HCT116 (cell line): ENCODE measurements around the gene ANKRD36C.
"Not testable (repeated sequence)": the region's sequence is repeated elsewhere in the genome, so short reads cannot be mapped to it uniquely, and the experiment has no call there.

Source experiments
- POLR2A ChIP-seq: IDR thresholded peaks from 2 replicates; pipeline ENCODE4 v1.7.0; 2011; ENCODE audit warnings: borderline replicate concordance; ENCODE audit not compliant: insufficient read depth, insufficient read length; ENCODE audit errors: extremely low read depth
- POLR2AphosphoS5 ChIP-seq: IDR thresholded peaks from 2 replicates; pipeline ENCODE4 v1.6.1; 2011; ENCODE audit warnings: mild to moderate bottlenecking, low read depth, low read length, moderate library complexity
- YY1 ChIP-seq: IDR thresholded peaks from 2 replicates; pipeline ENCODE4 v1.6.1; 2011; ENCODE audit warnings: low read length, low read depth, moderate library complexity, mild to moderate bottlenecking; ENCODE audit not compliant: insufficient replicate concordance; ENCODE audit errors: extremely low read depth
- ZNF274 ChIP-seq: fragments of 200-500 bp; sonication (Bioruptor generic); IDR thresholded peaks from 2 replicates; pipeline ENCODE4 v1.6.1; 2014; ENCODE audit warnings: mild to moderate bottlenecking, low read depth, low read length, inconsistent platforms
- TF ChIP-seq, protein P1 (sequence below), 3 experiments: fragments of 200-600 bp in 1 of 3; sonication (generic) in 1 of 3; IDR thresholded peaks in 2 of 3; conservative IDR thresholded peaks in 1 of 3; 2 replicates each; pipeline ENCODE4 v1.5.1; 2012 to 2017; ENCODE audit warnings: low read depth in 2 of 3, low read length in 2 of 3, antibody characterized with exemption in 1 of 3, borderline replicate concordance in 1 of 3, control low read depth in 1 of 3, mild to moderate bottlenecking in 1 of 3, mixed read lengths in 1 of 3, mixed run types in 1 of 3, moderate library complexity in 1 of 3; ENCODE audit not compliant: insufficient read depth in 1 of 3
- TF ChIP-seq, protein P2 (sequence below): IDR thresholded peaks from 2 replicates; pipeline ENCODE4 v1.6.1; 2012; ENCODE audit warnings: low read depth
- TF ChIP-seq, protein P3 (sequence below): IDR thresholded peaks from 2 replicates; pipeline ENCODE4 v1.6.1; 2012

DNA sequence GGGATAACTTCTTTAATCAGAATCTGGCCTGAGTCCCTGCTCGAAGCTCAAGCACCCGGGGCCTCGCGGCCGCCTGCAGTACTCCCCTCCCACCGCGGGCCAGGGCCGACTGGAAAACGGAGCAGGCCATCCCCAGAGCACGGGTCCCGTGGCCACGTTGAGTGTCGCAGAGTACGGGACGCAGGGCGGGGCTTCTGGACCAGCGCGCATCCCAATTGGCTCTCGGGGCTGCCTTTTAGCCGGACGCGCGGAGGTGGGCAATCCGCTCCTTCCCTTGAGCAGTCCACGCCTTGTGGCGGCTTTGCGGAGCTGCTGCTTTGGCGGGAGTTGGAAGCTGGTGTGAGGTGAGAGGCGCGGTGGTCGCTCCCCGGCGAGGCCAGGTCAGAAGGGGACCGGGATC, 202.2 kb downstream of the ANKRD36C start:
- TF ChIP-seq, protein P1, sequence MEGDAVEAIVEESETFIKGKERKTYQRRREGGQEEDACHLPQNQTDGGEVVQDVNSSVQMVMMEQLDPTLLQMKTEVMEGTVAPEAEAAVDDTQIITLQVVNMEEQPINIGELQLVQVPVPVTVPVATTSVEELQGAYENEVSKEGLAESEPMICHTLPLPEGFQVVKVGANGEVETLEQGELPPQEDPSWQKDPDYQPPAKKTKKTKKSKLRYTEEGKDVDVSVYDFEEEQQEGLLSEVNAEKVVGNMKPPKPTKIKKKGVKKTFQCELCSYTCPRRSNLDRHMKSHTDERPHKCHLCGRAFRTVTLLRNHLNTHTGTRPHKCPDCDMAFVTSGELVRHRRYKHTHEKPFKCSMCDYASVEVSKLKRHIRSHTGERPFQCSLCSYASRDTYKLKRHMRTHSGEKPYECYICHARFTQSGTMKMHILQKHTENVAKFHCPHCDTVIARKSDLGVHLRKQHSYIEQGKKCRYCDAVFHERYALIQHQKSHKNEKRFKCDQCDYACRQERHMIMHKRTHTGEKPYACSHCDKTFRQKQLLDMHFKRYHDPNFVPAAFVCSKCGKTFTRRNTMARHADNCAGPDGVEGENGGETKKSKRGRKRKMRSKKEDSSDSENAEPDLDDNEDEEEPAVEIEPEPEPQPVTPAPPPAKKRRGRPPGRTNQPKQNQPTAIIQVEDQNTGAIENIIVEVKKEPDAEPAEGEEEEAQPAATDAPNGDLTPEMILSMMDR (IDR thresholded peaks at IDR 0.05 in 2 of 3, conservative IDR thresholded peaks at IDR 0.05 in 1 of 3; ENCODE audit: borderline replicate concordance in 1 of 3, insufficient read depth in 1 of 3, low read depth in 2 of 3, low read length in 2 of 3): not testable (repeated sequence)
- TF ChIP-seq POLR2A, YY1, ZNF274, POLR2AphosphoS5: not testable (repeated sequence)
- TF ChIP-seq, protein P2, sequence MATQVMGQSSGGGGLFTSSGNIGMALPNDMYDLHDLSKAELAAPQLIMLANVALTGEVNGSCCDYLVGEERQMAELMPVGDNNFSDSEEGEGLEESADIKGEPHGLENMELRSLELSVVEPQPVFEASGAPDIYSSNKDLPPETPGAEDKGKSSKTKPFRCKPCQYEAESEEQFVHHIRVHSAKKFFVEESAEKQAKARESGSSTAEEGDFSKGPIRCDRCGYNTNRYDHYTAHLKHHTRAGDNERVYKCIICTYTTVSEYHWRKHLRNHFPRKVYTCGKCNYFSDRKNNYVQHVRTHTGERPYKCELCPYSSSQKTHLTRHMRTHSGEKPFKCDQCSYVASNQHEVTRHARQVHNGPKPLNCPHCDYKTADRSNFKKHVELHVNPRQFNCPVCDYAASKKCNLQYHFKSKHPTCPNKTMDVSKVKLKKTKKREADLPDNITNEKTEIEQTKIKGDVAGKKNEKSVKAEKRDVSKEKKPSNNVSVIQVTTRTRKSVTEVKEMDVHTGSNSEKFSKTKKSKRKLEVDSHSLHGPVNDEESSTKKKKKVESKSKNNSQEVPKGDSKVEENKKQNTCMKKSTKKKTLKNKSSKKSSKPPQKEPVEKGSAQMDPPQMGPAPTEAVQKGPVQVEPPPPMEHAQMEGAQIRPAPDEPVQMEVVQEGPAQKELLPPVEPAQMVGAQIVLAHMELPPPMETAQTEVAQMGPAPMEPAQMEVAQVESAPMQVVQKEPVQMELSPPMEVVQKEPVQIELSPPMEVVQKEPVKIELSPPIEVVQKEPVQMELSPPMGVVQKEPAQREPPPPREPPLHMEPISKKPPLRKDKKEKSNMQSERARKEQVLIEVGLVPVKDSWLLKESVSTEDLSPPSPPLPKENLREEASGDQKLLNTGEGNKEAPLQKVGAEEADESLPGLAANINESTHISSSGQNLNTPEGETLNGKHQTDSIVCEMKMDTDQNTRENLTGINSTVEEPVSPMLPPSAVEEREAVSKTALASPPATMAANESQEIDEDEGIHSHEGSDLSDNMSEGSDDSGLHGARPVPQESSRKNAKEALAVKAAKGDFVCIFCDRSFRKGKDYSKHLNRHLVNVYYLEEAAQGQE: not testable (repeated sequence)
- TF ChIP-seq, protein P3, sequence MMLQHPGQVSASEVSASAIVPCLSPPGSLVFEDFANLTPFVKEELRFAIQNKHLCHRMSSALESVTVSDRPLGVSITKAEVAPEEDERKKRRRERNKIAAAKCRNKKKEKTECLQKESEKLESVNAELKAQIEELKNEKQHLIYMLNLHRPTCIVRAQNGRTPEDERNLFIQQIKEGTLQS: not testable (repeated sequence)
